Loucy (cell line): Measurements from ENCODE around the gene ARMH3.

ENCODE experiments used
- CTCF ChIP-seq: fragments of 200-600 bp; sonication (generic); conservative IDR thresholded peaks from 2 replicates; pipeline ENCODE4 v1.5.1; 2014; ENCODE audit warnings: mild to moderate bottlenecking, antibody characterized with exemption, low read length
- EZH2phosphoT487 ChIP-seq: fragments of 200-600 bp; IDR thresholded peaks from 2 replicates; pipeline ENCODE4 v1.6.1; 2018; ENCODE audit warnings: antibody characterized with exemption, mild to moderate bottlenecking, moderate library complexity, borderline replicate concordance

GRCh38 chr10:102046095-102046494 lies 9.9 kb downstream of the ARMH3 start:
- no peak for TF ChIP-seq CTCF
- no peak for TF ChIP-seq EZH2phosphoT487
